ENCODE results near the gene LRIG1.

DNA sequence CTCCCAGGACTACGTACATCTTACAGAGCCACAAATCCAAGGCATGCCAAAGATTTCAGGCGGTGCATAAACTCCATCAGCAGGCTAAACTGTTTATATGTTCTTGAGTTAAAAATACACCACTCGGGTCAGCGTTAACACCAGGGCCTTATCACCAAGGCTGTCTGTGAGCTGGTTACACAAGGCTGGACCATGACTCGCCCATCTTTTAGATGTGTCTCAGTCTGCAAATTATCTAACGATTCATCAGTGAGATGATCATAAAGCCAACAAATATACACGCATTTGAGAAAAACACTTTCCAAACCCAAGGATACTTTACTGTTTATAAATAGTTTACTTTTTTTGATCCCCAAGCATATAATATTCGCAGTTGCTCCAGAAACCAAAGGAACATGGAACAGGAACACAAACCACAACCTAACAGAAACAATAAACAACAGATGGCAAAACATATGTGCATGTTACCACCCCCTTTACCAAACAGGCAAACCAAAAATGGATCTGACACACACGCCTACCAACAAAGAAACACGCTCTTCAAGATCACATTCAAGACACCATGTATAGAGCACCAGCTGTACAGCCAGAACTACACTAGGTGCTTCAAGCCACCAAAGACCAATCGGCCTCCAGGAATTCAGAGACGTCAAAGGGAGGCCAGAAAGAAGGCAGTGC is 15.4 kb downstream of the LRIG1 start:
- TF ChIP-seq, protein P1, sequence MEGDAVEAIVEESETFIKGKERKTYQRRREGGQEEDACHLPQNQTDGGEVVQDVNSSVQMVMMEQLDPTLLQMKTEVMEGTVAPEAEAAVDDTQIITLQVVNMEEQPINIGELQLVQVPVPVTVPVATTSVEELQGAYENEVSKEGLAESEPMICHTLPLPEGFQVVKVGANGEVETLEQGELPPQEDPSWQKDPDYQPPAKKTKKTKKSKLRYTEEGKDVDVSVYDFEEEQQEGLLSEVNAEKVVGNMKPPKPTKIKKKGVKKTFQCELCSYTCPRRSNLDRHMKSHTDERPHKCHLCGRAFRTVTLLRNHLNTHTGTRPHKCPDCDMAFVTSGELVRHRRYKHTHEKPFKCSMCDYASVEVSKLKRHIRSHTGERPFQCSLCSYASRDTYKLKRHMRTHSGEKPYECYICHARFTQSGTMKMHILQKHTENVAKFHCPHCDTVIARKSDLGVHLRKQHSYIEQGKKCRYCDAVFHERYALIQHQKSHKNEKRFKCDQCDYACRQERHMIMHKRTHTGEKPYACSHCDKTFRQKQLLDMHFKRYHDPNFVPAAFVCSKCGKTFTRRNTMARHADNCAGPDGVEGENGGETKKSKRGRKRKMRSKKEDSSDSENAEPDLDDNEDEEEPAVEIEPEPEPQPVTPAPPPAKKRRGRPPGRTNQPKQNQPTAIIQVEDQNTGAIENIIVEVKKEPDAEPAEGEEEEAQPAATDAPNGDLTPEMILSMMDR (conservative IDR thresholded peaks at IDR 0.05; ENCODE audit: low read depth, low read length): no peak
- TF ChIP-seq EZH2phosphoT487 (IDR thresholded peaks at IDR 0.05; ENCODE audit: borderline replicate concordance, low read length): no peak

Data from PC-3 (cell line).